HG02623 (cell line): ENCODE results near the gene PIERCE2.
"Not testable (repeated sequence)": the region's sequence is repeated elsewhere in the genome, so short reads cannot be mapped to it uniquely, and the experiment has no call there.

Source experiments
- ATAC-seq: cut with Tn5 transposase; IDR thresholded peaks from one replicate; pipeline ENCODE4 v1.9.1; 2021; ENCODE audit warnings: moderate library complexity; ENCODE audit not compliant: unreplicated experiment

PIERCE2 gene

DNA sequence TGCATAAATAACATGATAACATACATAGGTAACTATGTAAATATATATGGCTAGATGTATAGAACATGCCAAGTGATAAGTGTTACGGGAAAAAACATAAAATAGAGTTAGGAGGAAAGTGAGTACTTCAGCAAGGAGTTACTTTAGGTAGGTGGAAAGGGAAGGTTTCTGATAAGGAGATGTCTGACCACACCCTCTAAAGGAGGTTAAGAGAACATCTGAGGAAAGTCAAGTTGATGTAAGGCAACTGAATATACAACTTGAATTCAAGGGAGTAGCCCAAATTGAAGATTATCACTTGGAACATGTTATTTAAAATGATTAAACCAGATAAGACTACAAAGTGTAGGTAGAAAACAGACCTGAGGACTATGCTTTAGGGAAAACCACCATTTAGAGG is 13.8 kb downstream of the PIERCE2 start:
- no peak for ATAC-seq

DNA sequence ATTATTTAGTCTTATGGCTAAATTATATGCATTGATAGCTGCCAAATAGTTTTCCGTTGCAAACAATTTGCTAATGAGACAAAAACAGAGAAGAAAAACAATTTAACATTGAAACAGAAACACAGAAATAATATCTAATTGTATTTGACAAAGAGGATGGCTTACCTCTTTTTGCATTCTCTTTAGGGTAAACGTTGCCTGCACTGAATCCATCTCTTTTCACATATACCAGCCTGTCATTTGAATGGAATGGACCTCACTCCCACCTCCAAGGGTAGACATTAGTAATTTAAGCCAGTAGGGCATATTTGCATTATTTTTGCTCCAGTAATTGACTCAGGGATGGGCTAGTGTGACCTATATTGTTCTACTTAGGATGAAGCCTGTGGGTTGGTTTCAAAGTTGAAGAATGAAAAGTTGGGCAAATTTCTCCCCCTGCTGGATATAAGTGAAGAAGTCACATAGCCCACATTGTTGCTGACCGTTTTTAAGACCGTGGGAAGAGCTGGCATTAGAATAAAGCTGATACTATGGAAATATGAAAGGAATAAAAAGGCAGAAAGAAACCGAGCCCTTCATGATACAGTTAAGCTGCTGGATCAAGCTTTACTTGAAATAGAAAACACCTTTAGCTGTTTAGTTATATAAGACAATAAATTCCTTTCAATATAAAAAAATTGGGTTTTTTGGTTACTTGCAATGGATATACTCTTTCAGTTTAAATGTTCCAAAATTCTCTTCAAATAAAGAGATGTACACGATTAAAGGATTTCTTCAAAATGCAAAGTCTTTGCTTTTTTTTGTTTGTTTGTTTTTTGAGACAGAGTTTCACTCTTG is 26.9 kb downstream of the PIERCE2 start:
- no peak for ATAC-seq

DNA sequence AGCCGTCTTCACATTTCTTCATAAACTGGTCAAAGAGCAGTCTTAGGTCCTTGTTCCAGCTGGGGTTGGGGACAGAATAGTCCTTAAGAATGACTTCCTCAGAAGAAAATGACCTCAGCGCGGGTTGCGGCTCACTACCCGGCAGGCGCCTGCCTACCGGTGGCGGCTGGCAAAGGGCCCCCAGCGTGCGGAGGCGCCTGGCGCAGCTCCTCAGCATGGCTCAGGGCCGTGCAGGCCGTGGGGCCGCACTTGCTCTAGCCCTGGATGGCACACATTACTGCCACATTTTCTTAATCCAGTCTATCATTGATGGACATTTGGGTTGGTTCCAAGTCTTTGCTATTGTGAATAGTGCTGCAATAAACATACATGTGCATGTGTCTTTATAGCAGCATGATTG is 34.8 kb downstream of the PIERCE2 start:
- ATAC-seq, result not testable (repeated sequence)

GRCh38 chr15:55445936-55446335 is 37.6 kb downstream of the PIERCE2 start:
- ATAC-seq, result not testable (repeated sequence)

- ATAC-seq, result not testable (repeated sequence)
Observed at GRCh38 chr15:55446379-55447029, 38.2 kb downstream of the PIERCE2 start.

DNA sequence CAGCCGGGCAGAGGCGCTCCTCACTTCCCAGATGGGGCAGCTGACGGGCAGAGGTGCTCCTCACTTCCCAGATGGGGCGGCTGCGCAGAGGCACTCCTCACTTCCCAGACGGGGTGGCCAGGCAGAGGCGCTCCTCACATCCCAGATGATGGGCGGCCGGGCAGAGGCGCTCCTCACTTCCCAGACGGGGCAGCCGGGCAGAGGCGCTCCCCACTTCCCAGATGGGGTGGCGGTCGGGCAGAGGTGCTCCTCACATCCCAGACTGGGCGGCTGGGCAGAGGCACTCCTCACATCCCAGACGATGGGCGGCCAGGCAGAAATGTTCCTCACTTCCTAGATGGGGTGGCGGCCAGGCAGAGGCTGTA is 38.7 kb downstream of the PIERCE2 start:
- ATAC-seq, result not testable (repeated sequence)

- no peak for ATAC-seq
Observed at GRCh38 chr15:55457401-55458022, 49.2 kb downstream of the PIERCE2 start.

- no peak for ATAC-seq
Observed at GRCh38 chr15:55461447-55461846, 53.2 kb downstream of the PIERCE2 start.

DNA sequence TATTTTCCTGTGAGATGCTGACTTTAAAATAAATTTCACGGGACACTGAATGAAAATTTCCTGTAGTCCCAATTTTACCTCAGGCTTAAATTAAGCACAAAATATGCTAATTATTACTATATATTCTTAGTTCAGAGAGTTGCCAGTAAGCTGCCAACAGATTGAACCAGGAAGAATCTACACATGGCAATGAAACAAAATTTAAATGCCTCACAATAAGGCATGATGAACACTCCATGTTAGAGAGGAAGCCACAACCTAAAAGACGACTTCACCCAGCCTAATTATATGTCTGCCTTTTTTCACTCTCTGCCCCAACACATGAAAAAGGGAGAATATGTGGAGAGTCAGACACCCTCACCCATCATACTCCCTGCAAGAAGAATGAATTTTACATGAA is 60.0 kb downstream of the PIERCE2 start:
- ATAC-seq, result no peak
